Middle frontal gyrus (tissue), 1 donor: ENCODE results near the gene ARHGAP8.
"Not testable (repeated sequence)": the region's sequence is repeated elsewhere in the genome, so short reads cannot be mapped to it uniquely, and the experiment has no call there.

Experiments used
- DNase-seq: peaks from one replicate; pipeline ENCODE4 v3.0.0-alpha.2; 2015; ENCODE audit warnings: low spot score; ENCODE audit errors: extremely low spot score

ARHGAP8 gene

GRCh38 chr22:44739024-44739423, 13.4 kb upstream of the ARHGAP8 start:
- no peak for DNase-seq

GRCh38 chr22:44739666-44740065, 12.7 kb upstream of the ARHGAP8 start:
- not testable (repeated sequence) for DNase-seq

GRCh38 chr22:44740307-44740706, 12.1 kb upstream of the ARHGAP8 start:
- DNase-seq: no peak

GRCh38 chr22:44741929-44742328, 10.4 kb upstream of the ARHGAP8 start:
- DNase-seq: no peak

GRCh38 chr22:44743247-44743646, 9.1 kb upstream of the ARHGAP8 start:
- no peak for DNase-seq

GRCh38 chr22:44743804-44744211, 8.6 kb upstream of the ARHGAP8 start:
- DNase-seq: no peak

GRCh38 chr22:44745853-44746789, 6.3 kb upstream of the ARHGAP8 start:
- no peak for DNase-seq

- DNase-seq: not testable (repeated sequence)
Observed at GRCh38 chr22:44747784-44748127, 4.6 kb upstream of the ARHGAP8 start.

GRCh38 chr22:44748524-44748923, 3.9 kb upstream of the ARHGAP8 start:
- DNase-seq: no peak

- DNase-seq: no peak
Observed at GRCh38 chr22:44750481-44750880, 1.9 kb upstream of the ARHGAP8 start.

GRCh38 chr22:44753189-44754042, 1.0 kb downstream of the ARHGAP8 start:
- DNase-seq: no peak

GRCh38 chr22:44754998-44755397, 2.6 kb downstream of the ARHGAP8 start:
- no peak for DNase-seq

GRCh38 chr22:44755417-44755816, 3.0 kb downstream of the ARHGAP8 start:
- no peak for DNase-seq

GRCh38 chr22:44755956-44756361, 3.6 kb downstream of the ARHGAP8 start:
- no peak for DNase-seq

GRCh38 chr22:44758344-44758973, 6.1 kb downstream of the ARHGAP8 start:
- no peak for DNase-seq

- DNase-seq: no peak
Observed at GRCh38 chr22:44759001-44759400, 6.6 kb downstream of the ARHGAP8 start.

GRCh38 chr22:44759430-44760310, 7.3 kb downstream of the ARHGAP8 start:
- DNase-seq: no peak

- no peak for DNase-seq
Observed at GRCh38 chr22:44760476-44760875, 8.1 kb downstream of the ARHGAP8 start.

- DNase-seq: no peak
Observed at GRCh38 chr22:44761025-44761424, 8.7 kb downstream of the ARHGAP8 start.

- DNase-seq: no peak
Observed at GRCh38 chr22:44764373-44764772, 12.0 kb downstream of the ARHGAP8 start.

GRCh38 chr22:44764974-44765373, 12.6 kb downstream of the ARHGAP8 start:
- DNase-seq: no peak
